Gastrocnemius medialis (tissue), 4 donors: ENCODE measurements around the gene RUSF1.

Experiments used
- POLR2A ChIP-seq, 2 donors: fragments of 450-650 bp; IDR thresholded peaks; one replicate each; pipeline ENCODE4 v1.6.1; 2017; ENCODE audit warnings: antibody characterized with exemption in 2 of 2, mild to moderate bottlenecking in 2 of 2, moderate library complexity in 2 of 2
- TF ChIP-seq, protein P1 (sequence below), 5 experiments: fragments of 450-650 bp in 3 of 5; fragments of 200-600 bp in 2 of 5; sonication (generic) in 2 of 5; IDR thresholded peaks in 4 of 5; conservative IDR thresholded peaks in 1 of 5; 1 replicate in 4 of 5; 2 replicates in 1 of 5; pipeline ENCODE4 v1.5.1; 2016 to 2019; ENCODE audit warnings: antibody characterized with exemption in 5 of 5, mild to moderate bottlenecking in 3 of 5, moderate library complexity in 3 of 5

DNA sequence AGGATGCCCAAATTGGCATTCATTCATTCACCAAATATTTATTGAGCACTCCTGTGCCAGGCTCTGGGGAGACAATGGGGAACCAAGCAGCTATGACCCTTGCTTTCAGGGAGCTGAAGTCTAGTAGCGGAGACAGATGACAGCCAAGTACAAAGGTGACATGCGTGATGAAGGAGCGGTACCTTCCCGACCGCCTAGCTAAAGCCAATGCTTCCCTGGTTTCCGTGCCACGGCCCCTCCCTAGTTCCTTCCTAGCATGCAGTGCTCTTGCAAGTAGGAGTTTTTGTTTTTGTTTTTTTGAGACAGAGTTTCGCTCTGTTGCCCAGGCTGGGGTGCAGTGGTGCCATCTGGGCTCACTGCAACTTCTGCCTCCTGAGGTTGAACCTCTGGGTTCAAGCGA lies 28.4 kb downstream of the RUSF1 start:
- TF ChIP-seq, protein P1, sequence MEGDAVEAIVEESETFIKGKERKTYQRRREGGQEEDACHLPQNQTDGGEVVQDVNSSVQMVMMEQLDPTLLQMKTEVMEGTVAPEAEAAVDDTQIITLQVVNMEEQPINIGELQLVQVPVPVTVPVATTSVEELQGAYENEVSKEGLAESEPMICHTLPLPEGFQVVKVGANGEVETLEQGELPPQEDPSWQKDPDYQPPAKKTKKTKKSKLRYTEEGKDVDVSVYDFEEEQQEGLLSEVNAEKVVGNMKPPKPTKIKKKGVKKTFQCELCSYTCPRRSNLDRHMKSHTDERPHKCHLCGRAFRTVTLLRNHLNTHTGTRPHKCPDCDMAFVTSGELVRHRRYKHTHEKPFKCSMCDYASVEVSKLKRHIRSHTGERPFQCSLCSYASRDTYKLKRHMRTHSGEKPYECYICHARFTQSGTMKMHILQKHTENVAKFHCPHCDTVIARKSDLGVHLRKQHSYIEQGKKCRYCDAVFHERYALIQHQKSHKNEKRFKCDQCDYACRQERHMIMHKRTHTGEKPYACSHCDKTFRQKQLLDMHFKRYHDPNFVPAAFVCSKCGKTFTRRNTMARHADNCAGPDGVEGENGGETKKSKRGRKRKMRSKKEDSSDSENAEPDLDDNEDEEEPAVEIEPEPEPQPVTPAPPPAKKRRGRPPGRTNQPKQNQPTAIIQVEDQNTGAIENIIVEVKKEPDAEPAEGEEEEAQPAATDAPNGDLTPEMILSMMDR (IDR thresholded peaks at IDR 0.05 in 4 of 5, conservative IDR thresholded peaks at IDR 0.05 in 1 of 5), result no peak
- no peak for TF ChIP-seq POLR2A (IDR thresholded peaks at IDR 0.05)
